Measurements from ENCODE around the gene JAKMIP1. TPM values are rescaled to one million over a fixed set of nuclear protein-coding genes. Genes with fewer than 3 reads are reported as not detected.

The JAKMIP1 gene
- total RNA-seq, 4 donors from 2014 or later, result not detected

DNA sequence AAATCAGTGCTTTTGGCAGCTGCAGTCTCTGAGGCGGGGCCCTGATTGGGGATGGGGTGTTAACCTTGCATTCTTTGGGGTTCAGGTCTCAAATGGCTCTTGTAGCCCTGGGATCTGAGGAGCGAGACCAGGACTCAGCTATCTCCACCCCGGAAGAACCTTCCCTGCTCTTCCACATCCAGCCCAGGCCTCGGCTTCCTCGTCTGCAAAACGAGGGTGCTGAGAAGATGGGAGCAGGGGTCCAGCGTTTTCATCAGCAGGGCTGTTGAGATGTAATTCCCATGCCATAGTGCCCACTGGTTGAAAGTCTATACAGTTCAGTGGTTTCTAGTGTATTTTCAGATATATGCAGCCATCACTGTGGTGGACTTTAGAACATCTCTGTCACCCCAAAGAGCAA lies 34.7 kb upstream of the JAKMIP1 start:
- no peak overlapping the region for H3K4me3 ChIP-seq (ENCODE audit: low read depth, poor library complexity, severe bottlenecking)
- intact Hi-C loops (cut with DNase I; ENCODE audit: low total_unique reads), result no loop called here
- DNase-seq (ENCODE audit: low spot score in 2 of 2), result peak in 1 of 2 donors; percentile 78
- 79 to 85% methylated on average over 6 to 7 of the region's 7 CpGs for WGBS, 2 donors
- TF ChIP-seq POLR2A (IDR thresholded peaks at IDR 0.05), result no peak
- TF ChIP-seq, protein P1, sequence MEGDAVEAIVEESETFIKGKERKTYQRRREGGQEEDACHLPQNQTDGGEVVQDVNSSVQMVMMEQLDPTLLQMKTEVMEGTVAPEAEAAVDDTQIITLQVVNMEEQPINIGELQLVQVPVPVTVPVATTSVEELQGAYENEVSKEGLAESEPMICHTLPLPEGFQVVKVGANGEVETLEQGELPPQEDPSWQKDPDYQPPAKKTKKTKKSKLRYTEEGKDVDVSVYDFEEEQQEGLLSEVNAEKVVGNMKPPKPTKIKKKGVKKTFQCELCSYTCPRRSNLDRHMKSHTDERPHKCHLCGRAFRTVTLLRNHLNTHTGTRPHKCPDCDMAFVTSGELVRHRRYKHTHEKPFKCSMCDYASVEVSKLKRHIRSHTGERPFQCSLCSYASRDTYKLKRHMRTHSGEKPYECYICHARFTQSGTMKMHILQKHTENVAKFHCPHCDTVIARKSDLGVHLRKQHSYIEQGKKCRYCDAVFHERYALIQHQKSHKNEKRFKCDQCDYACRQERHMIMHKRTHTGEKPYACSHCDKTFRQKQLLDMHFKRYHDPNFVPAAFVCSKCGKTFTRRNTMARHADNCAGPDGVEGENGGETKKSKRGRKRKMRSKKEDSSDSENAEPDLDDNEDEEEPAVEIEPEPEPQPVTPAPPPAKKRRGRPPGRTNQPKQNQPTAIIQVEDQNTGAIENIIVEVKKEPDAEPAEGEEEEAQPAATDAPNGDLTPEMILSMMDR (IDR thresholded peaks at IDR 0.05), result no peak

DNA sequence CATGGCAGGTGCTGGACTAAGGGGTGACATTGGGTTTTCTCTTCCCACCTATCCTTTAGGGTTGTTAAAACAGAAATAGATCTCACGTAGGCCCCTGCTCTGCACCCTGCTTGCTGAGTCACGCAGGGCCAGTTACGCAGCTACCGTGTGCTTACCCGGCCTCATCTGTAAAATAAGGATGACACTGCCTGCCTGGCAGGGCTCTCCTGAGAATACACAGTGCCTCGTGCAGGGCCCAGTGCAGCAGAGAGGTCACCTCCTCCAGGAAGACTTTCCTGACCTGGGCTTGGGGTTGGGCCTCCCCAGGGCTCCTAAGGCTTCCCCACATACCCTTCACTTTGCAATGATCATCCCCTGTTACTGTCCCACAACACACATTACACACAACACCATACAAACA lies 33.6 kb upstream of the JAKMIP1 start:
- intact Hi-C loops (cut with DNase I; ENCODE audit: low total_unique reads), result no loop called here
- peak in 1 of 2 donors; percentile 57 for DNase-seq (ENCODE audit: low spot score in 2 of 2)
- WGBS, 2 donors, result 82 to 85% methylated on average over 6 of the region's 6 CpGs
- H3K4me3 ChIP-seq (ENCODE audit: low read depth, poor library complexity, severe bottlenecking), result no peak overlapping the region
- TF ChIP-seq, protein P1 (IDR thresholded peaks at IDR 0.05), result no peak
- TF ChIP-seq POLR2A (IDR thresholded peaks at IDR 0.05), result no peak

DNA sequence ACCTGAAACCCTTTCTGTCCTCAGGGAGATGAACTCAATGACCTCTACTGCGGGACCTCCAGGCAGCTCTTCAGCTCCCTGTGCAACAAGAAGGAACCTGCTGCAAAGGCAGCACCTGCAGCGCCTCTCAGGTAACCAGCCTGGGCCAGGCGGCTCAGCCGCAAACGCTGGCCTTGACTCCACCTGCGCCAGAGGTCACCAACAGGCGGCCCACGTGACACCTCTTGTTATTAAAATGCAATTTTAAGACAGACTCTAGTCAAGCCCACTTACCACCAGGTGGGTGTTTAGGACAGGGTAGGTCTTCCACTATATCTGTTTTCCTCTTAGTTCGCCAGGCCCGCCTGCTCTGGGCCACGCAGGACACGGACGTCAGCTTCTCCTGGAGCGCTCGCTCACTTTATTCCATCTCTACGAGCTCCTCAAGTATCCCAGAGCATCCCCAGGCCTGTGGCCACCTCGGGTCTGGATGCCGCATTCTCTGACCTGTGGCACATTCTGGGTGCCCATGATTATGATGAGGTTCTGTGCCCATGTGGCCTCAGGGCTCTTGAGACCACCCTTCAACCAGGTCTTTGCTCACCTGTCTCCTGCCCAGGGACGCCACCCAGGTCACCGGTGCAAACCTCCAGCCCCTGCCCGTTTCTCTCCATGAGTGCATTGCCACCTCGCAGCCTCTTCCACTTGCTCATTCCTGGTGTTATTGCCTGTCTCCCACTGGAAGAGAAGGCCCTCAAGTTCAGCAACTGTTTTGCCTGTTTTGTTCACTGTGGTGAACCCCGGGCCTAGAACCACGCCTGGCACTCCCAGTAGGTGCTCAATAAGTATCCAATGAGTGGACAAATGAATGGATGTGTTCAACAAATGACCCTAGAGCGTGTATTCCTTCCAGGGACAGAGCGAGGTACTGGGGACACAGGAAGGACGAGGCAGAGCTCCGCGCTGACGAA lies 32.8 kb upstream of the JAKMIP1 start:
- no peak overlapping the region for H3K4me3 ChIP-seq (ENCODE audit: low read depth, poor library complexity, severe bottlenecking)
- TF ChIP-seq, protein P1 (IDR thresholded peaks at IDR 0.05), result no peak
- no peak for TF ChIP-seq POLR2A (IDR thresholded peaks at IDR 0.05)
- 78 to 82% methylated on average over 30 of the region's 30 CpGs for WGBS, 2 donors
- intact Hi-C loops (cut with DNase I; ENCODE audit: low total_unique reads), result no loop called here
- DNase-seq (ENCODE audit: low spot score in 2 of 2), result peak in 1 of 2 donors; percentile 67

DNA sequence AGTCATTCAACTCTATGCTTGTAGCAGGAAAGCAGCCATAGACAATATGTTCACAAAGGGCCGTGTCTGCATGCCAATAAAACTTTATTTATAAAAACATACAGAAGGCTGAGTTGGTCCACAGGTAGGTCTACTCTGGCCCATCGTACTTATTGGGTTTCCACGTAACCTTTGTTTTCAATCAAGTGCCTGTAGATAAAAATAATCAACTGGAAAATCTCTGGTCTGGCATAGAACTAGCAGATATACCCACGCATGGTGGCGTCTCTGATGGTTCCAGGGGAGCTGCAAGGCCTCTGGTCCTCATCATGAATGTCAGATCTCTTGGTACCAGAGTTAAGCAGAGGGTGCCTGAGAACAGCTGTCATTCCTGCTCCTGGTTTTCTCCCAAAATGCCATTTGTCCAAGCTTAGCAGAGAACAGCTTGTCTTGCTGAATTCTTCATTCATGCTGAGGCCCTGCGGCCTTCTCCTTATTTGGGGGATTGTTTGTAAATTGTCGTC lies 31.4 kb upstream of the JAKMIP1 start:
- TF ChIP-seq, protein P1 (IDR thresholded peaks at IDR 0.05), result no peak
- TF ChIP-seq POLR2A (IDR thresholded peaks at IDR 0.05), result no peak
- DNase-seq (ENCODE audit: low spot score in 2 of 2), result peak in 1 of 2 donors; percentile 42
- 75 to 77% methylated on average over 7 of the region's 7 CpGs for WGBS, 2 donors

DNA sequence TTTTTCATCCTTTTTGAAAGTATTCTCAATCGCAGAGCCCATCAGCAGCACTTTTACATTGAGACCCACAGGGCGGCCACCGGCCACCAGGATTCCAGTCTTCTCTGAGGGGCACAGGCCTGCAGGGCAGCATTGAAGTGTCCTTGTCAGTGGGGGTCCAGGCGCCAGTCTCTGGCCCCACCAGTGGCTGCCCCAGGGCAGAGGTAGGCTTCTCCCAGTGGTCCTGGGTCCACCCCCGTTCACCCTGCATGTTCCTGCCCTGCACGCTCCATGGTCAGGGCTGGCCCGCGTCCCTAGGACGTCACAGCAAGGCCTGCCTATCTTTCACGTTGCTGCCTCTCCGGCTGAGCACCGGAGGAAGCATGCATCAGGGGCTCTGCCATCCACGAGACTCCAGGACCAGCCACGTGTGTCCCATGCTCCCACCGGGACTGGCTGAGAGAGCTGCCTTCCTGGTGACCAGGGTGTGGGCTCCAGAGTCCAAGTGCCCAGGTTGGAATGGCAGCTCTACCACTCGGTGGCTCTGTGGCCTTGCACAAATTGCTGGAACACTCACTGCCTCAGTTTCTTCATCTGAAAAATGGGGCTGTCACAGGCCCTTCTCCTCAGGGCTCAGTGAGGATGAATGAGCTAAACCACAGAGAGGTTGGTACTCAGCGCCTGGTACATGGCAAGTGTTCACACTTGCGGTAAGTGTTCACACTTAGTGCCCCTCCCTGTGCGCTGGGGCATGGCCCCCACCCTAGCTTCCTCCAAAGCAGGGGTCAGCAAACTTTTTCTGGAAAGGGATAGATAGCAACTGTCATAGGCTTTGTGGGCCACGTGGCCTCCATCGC lies 30.7 kb upstream of the JAKMIP1 start:
- intact Hi-C loops (cut with DNase I; ENCODE audit: low total_unique reads), result no loop called here
- 89 to 90% methylated on average over 21 of the region's 21 CpGs for WGBS, 2 donors
- TF ChIP-seq POLR2A (IDR thresholded peaks at IDR 0.05), result no peak
- TF ChIP-seq, protein P1 (IDR thresholded peaks at IDR 0.05), result no peak
- peak in 1 of 2 donors; percentile 77 for DNase-seq (ENCODE audit: low spot score in 2 of 2)
- no peak overlapping the region for H3K4me3 ChIP-seq (ENCODE audit: low read depth, poor library complexity, severe bottlenecking)

More for the DNA sequence above, 31.4 kb upstream of the JAKMIP1 start:
- intact Hi-C loops (cut with DNase I; ENCODE audit: low total_unique reads), result no loop called here
- H3K4me3 ChIP-seq (ENCODE audit: low read depth, poor library complexity, severe bottlenecking), result no peak overlapping the region

All from lower leg skin (tissue), 4 donors.